Vagina (tissue), 2 donors: ENCODE measurements around the gene PCDHA2. TPM values are rescaled to one million over a fixed set of nuclear protein-coding genes. Genes with fewer than 3 reads are reported as not detected.

Source experiments
- DNase-seq, 2 donors: peaks; one replicate each; pipeline ENCODE4 v3.0.0-alpha.2; 2017; ENCODE audit errors: extremely low spot score in 2 of 2
- H3K27ac ChIP-seq: fragments of 200-600 bp; sonication (generic); one replicate; pipeline ENCODE4 v1.5.1; 2019
- H3K27me3 ChIP-seq: fragments of 200-600 bp; sonication (generic); one replicate; pipeline ENCODE4 v1.5.1; 2019
- H3K36me3 ChIP-seq, 2 donors: fragments of 200-600 bp; sonication (generic); one replicate each; pipeline ENCODE4 v1.5.1; 2017 to 2019
- H3K4me1 ChIP-seq: fragments of 200-600 bp; sonication (generic); one replicate; pipeline ENCODE4 v1.5.1; 2019
- H3K4me3 ChIP-seq, 2 donors: fragments of 200-600 bp; sonication (generic); 1 replicate in 1 of 2; 2 replicates in 1 of 2; pipeline ENCODE4 v1.5.1; 2016 to 2019
- H3K9me3 ChIP-seq: fragments of 200-600 bp; sonication (generic); one replicate; pipeline ENCODE4 v1.5.1; 2019
- POLR2A ChIP-seq, 2 donors: fragments of 450-650 bp; IDR thresholded peaks; one replicate each; pipeline ENCODE4 v1.6.1; 2017; ENCODE audit warnings: antibody characterized with exemption in 2 of 2, mild to moderate bottlenecking in 2 of 2, moderate library complexity in 2 of 2
- POLR2AphosphoS5 ChIP-seq, 2 donors: sonication (generic); formaldehyde crosslinking; IDR thresholded peaks; one replicate each; pipeline ENCODE4 v1.9.0; 2017; ENCODE audit warnings: antibody characterized with exemption in 2 of 2, mild to moderate bottlenecking in 2 of 2, low read depth in 1 of 2; ENCODE audit not compliant: insufficient read depth in 1 of 2
- intact Hi-C: fragments of 100-400 bp; cut with DNase I; formaldehyde crosslinking; loops from one replicate; pipeline ENCODE4 v1.15.1; 2023
- total RNA-seq: library from RNA; depleted of rRNA; stranded (reverse); fragments of >200 nt; gene quantifications from one replicate; pipeline ENCODE4 v1.2.3, GENCODE V29; 2016
- TF ChIP-seq, protein P1 (sequence below), 3 experiments: fragments of 450-650 bp in 2 of 3; fragments of 200-600 bp in 1 of 3; sonication (generic) in 1 of 3; IDR thresholded peaks; one replicate each; pipeline ENCODE4 v1.5.1; 2017 to 2019; ENCODE audit warnings: antibody characterized with exemption in 3 of 3, mild to moderate bottlenecking in 2 of 3, moderate library complexity in 2 of 3

The PCDHA2 gene
- not detected for total RNA-seq

DNA sequence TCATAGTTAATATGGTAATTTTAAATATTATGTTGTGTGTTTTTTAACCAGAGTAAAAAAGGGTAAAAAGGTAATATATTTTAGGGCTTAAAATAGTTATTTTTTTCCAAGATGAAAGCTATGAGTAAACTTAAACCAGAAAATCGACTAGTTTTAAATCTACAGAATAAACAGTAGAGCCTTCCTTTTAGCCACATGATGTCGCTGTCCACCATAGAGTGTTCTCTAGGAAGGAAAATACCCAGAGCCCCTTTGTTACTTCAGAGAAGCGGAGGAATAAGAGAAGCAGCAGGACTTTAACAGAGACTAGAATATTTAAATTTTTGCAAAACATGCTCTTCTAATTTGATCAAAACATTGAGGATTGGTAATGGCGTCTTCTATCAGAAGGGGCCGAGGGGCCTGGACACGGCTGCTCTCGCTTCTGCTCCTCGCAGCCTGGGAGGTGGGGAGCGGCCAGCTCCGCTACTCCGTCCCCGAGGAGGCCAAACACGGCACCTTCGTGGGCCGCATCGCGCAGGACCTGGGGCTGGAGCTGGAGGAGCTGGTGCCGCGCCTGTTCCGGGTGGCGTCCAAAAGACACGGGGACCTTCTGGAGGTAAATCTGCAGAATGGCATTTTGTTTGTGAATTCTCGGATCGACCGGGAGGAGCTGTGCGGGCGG lies at the start of gene PCDHA2:
TSS of gene PCDHA2 (plus strand) at position 258 of the 664 bp plus-strand sequence.
- no peaks in the 10 kb centered on the region for H3K4me1 ChIP-seq
- DNase-seq, result no peak
- intact Hi-C loops, result no loop called here
- peaks cover 6% of the 10 kb centered on the region for H3K9me3 ChIP-seq
- H3K27me3 ChIP-seq, result no peaks in the 10 kb centered on the region
- TF ChIP-seq POLR2A (IDR thresholded peaks at IDR 0.05) (no peak), POLR2AphosphoS5 (IDR thresholded peaks at IDR 0.05; ENCODE audit: insufficient read depth in 1 of 2, low read depth in 1 of 2) (no peak)
- TF ChIP-seq, protein P1, sequence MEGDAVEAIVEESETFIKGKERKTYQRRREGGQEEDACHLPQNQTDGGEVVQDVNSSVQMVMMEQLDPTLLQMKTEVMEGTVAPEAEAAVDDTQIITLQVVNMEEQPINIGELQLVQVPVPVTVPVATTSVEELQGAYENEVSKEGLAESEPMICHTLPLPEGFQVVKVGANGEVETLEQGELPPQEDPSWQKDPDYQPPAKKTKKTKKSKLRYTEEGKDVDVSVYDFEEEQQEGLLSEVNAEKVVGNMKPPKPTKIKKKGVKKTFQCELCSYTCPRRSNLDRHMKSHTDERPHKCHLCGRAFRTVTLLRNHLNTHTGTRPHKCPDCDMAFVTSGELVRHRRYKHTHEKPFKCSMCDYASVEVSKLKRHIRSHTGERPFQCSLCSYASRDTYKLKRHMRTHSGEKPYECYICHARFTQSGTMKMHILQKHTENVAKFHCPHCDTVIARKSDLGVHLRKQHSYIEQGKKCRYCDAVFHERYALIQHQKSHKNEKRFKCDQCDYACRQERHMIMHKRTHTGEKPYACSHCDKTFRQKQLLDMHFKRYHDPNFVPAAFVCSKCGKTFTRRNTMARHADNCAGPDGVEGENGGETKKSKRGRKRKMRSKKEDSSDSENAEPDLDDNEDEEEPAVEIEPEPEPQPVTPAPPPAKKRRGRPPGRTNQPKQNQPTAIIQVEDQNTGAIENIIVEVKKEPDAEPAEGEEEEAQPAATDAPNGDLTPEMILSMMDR (IDR thresholded peaks at IDR 0.05), result no peak
- no peak within 1 kb of the TSS for H3K27ac ChIP-seq
- peak within 1 kb of the TSS in 1 of 2 donors; percentile 19 for H3K4me3 ChIP-seq
- H3K36me3 ChIP-seq, result no peaks in the 10 kb centered on the region

DNA sequence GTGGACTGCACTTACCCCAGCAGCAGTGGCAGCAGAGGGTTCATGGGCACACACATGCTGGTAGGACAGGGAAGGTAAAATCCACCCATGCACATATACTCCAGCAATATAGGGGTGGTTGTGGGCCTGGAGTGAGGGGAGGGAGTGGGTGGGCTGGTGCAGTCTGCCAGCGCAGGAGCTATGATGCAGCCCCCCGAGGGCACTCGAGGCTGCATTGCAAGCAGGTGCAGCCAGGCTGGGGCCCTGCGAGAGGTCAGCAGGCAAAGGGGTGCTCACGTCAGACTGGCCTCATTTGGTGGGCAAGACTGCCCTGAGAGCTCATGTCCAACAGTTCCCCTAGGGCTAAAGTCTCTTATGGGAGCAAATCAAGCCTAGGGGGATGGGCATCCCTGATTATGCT lies 41.1 kb upstream of the PCDHA2 start:
- H3K27me3 ChIP-seq, result no peaks in the 10 kb centered on the region
- H3K36me3 ChIP-seq, result no peaks in the 10 kb centered on the region
- intact Hi-C loops, result no loop called here
- no peak overlapping the region for H3K4me3 ChIP-seq
- no peaks in the 10 kb centered on the region for H3K4me1 ChIP-seq
- no peaks in the 10 kb centered on the region for H3K9me3 ChIP-seq
- no peak for TF ChIP-seq POLR2AphosphoS5 (IDR thresholded peaks at IDR 0.05; ENCODE audit: insufficient read depth in 1 of 2, low read depth in 1 of 2)
- TF ChIP-seq POLR2A (IDR thresholded peaks at IDR 0.05), result no peak
- TF ChIP-seq, protein P1 (IDR thresholded peaks at IDR 0.05), result no peak
- DNase-seq, result no peak
- H3K27ac ChIP-seq, result no peak overlapping the region

DNA sequence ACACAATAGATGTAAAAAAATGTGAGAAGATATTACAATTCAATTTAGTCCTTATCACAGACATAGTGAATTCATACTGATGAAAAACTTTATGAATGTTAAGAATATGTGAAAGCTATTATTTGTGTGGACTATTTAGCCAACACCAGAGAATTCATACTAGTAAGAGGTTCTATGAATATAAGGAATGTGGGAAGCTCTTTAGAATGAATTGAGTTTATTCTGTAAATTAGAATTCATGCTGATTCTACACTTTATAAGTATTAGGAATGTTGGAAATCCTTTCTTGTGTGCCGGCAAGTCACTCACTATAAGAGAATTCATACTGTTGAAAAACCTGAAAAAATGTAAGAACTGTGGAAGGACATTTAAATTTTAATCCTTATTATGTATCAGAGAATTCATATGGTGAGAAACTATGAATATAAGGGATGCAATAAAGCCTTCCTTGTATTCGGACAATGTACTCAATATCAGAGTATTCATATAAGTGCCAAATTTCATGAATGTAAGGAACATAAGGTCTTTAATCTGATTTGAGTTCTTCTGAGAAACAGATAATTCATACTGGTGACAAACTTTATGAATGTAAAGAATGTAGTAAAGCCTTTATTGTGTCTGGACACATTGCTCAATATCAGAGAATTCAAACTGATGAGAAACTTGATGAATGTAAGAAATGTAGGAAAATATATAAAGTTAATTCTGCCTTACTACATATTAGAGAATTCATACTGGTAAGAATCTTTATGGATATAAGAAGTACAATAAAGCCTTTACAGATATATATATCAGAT lies 30.3 kb upstream of the PCDHA2 start:
- intact Hi-C loops, result no loop called here
- TF ChIP-seq POLR2AphosphoS5 (IDR thresholded peaks at IDR 0.05; ENCODE audit: insufficient read depth in 1 of 2, low read depth in 1 of 2) (no peak), POLR2A (IDR thresholded peaks at IDR 0.05) (no peak)
- TF ChIP-seq, protein P1 (IDR thresholded peaks at IDR 0.05), result no peak

DNA sequence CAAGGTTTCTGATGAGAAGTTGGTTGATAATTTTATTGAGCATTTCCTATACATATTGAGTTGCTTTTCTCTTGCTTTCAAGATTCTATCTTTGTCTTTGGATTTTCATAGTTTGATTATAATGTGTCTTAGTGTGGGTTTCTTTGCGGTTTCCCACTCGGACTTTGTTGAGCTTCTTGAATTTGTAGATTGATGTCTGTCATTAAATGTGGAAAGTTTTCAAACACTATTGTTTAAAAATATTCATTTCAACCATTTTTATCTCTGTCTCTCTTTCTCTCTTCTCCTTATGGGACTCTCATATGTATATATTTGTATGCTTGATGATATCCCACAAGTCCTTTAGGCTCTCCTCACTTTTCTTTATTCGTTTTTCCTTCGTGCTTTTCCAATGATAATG lies 27.2 kb upstream of the PCDHA2 start:
- Histone ChIP-seq H3K27ac (no peak overlapping the region), H3K4me3 (no peak overlapping the region), H3K4me1 (no peaks in the 10 kb centered on the region), H3K9me3 (peaks cover 58% of the 10 kb centered on the region), H3K27me3 (no peaks in the 10 kb centered on the region), H3K36me3 (no peaks in the 10 kb centered on the region)
- no peak for DNase-seq
- intact Hi-C loops, result no loop called here
- TF ChIP-seq, protein P1 (IDR thresholded peaks at IDR 0.05), result no peak
- TF ChIP-seq POLR2AphosphoS5 (IDR thresholded peaks at IDR 0.05; ENCODE audit: insufficient read depth in 1 of 2, low read depth in 1 of 2) (no peak), POLR2A (IDR thresholded peaks at IDR 0.05) (no peak)

More for the DNA sequence above, 30.3 kb upstream of the PCDHA2 start:
- peaks cover 67% of the 10 kb centered on the region for H3K9me3 ChIP-seq
- no peaks in the 10 kb centered on the region for H3K4me1 ChIP-seq
- H3K27ac ChIP-seq, result no peak overlapping the region
- no peak overlapping the region for H3K4me3 ChIP-seq
- H3K36me3 ChIP-seq, result no peaks in the 10 kb centered on the region
- DNase-seq, result no peak
- H3K27me3 ChIP-seq, result no peaks in the 10 kb centered on the region

DNA sequence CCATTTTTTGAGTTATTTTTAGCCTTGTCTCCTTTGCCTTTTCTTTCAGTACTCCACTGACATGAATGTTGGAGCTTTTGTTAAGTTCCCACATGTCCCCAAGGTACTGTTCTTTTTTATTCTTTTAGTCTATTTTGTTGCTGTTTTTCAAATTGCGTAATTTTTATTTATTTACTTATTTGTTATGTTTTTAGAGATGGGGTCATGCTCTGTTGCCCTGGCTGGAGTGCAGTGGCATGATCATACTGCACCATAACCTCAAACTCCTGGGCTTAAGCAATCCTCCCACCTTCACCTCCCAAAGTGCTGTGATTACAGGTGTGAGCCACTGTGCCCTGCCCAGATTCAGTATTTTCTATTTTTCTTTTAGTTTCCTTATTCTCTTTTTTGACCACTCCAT lies 14.1 kb upstream of the PCDHA2 start:
- Histone ChIP-seq H3K9me3 (no peaks in the 10 kb centered on the region), H3K36me3 (no peaks in the 10 kb centered on the region), H3K27me3 (no peaks in the 10 kb centered on the region), H3K4me1 (no peaks in the 10 kb centered on the region), H3K27ac (no peak overlapping the region), H3K4me3 (no peak overlapping the region)
- TF ChIP-seq, protein P1 (IDR thresholded peaks at IDR 0.05), result no peak
- TF ChIP-seq POLR2A (IDR thresholded peaks at IDR 0.05) (no peak), POLR2AphosphoS5 (IDR thresholded peaks at IDR 0.05; ENCODE audit: insufficient read depth in 1 of 2, low read depth in 1 of 2) (no peak)
- no peak for DNase-seq
- intact Hi-C loops, result no loop called here
